MM.1S (cell line): ENCODE data around the gene GLYATL3.

Experiments
- DNase-seq: peaks from one replicate; pipeline ENCODE4 v3.0.0-alpha.2; 2015
- H2AFZ ChIP-seq: fragments of 300-600 bp; sonication (generic); 2 replicates; pipeline ENCODE4 v1.6.0; 2016; ENCODE audit warnings: antibody characterized with exemption, low read length
- H3F3A ChIP-seq: fragments of 300-600 bp; sonication (generic); 2 replicates; pipeline ENCODE4 v1.6.1; 2016; ENCODE audit warnings: mild to moderate bottlenecking, antibody characterized with exemption, low read length, moderate library complexity, mixed read lengths; ENCODE audit not compliant: insufficient read depth
- H3K27ac ChIP-seq: fragments of 300-600 bp; sonication (generic); 2 replicates; pipeline ENCODE4 v1.5.1; 2016; ENCODE audit warnings: mild to moderate bottlenecking, low read length
- H3K27me3 ChIP-seq: fragments of 300-600 bp; sonication (generic); replicated peaks from 2 replicates; pipeline ENCODE4 v1.6.0; 2016; ENCODE audit warnings: low read length; ENCODE audit not compliant: insufficient read depth
- H3K36me3 ChIP-seq: fragments of 300-600 bp; sonication (generic); replicated peaks from 2 replicates; pipeline ENCODE4 v1.6.1; 2016; ENCODE audit warnings: mild to moderate bottlenecking, low read length, mixed read lengths; ENCODE audit not compliant: insufficient read depth
- H3K4me1 ChIP-seq: fragments of 300-600 bp; sonication (generic); 2 replicates; pipeline ENCODE4 v1.6.1; 2016; ENCODE audit warnings: low read length, mixed read lengths
- H3K4me2 ChIP-seq: fragments of 300-600 bp; sonication (generic); 2 replicates; pipeline ENCODE4 v1.6.0; 2016; ENCODE audit warnings: low read depth, low read length
- H3K4me3 ChIP-seq: fragments of 300-600 bp; sonication (generic); 2 replicates; pipeline ENCODE4 v1.5.1; 2016; ENCODE audit warnings: low read length, mixed read lengths
- H3K79me2 ChIP-seq: fragments of 300-600 bp; sonication (generic); 2 replicates; pipeline ENCODE4 v1.6.1; 2016; ENCODE audit warnings: mixed run types, low read length, mixed read lengths
- H3K9ac ChIP-seq: fragments of 300-600 bp; sonication (generic); 2 replicates; pipeline ENCODE4 v1.6.1; 2016; ENCODE audit warnings: low read length, mixed read lengths
- H3K9me2 ChIP-seq: fragments of 300-600 bp; sonication (generic); replicated peaks from 2 replicates; pipeline ENCODE4 v1.6.1; 2016; ENCODE audit warnings: mild to moderate bottlenecking, low read length, mixed read lengths; ENCODE audit not compliant: insufficient read depth
- H3K9me3 ChIP-seq: fragments of 300-600 bp; sonication (generic); replicated peaks from 2 replicates; pipeline ENCODE4 v1.6.1; 2016; ENCODE audit warnings: mild to moderate bottlenecking, low read length, mixed read lengths; ENCODE audit not compliant: insufficient read depth
- H4K20me1 ChIP-seq: fragments of 300-600 bp; sonication (generic); 2 replicates; pipeline ENCODE4 v1.6.1; 2016; ENCODE audit warnings: mild to moderate bottlenecking, low read length, moderate library complexity, mixed read lengths; ENCODE audit not compliant: insufficient read depth
- EZH2 ChIP-seq: fragments of 300-600 bp; sonication (generic); optimal IDR thresholded peaks from 2 replicates; pipeline ENCODE3; 2017; ENCODE audit warnings: low read depth, mild to moderate bottlenecking, antibody characterized with exemption, low read length, mixed read lengths
- EZH2phosphoT487 ChIP-seq: fragments of 300-600 bp; sonication (generic); IDR thresholded peaks from 2 replicates; pipeline ENCODE4 v1.6.1; 2018; ENCODE audit warnings: antibody characterized with exemption, low read length
- TF ChIP-seq, protein P1 (sequence below): fragments of 300-600 bp; sonication (generic); IDR thresholded peaks from 2 replicates; pipeline ENCODE4 v1.5.1; 2016; ENCODE audit warnings: antibody characterized with exemption, low read length, mixed read lengths

The GLYATL3 gene

DNA sequence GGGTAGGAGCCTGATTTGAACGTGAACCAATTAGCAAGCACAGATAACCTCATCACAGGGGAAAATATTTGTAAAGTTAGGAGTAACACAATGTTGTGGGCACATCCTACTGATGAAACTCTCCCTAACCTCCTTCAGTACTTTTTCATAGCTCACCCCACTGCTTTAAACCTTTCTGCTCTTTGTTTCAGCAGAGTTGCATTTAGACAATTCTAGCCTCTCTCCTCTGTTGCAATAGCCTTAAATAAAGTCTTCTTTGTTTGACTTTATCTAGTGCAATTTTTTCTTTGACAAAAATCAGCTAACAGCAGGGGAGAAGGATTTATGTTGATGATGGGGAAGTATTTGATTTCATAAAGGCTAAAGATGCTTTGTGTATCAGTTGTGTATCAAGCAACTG, 64.8 kb downstream of the GLYATL3 start:
- H2AFZ ChIP-seq: no peak overlapping the region
- H3K36me3 ChIP-seq: no peaks in the 10 kb centered on the region
- H3K9me3 ChIP-seq: no peaks in the 10 kb centered on the region
- no peaks in the 10 kb centered on the region for H3K9me2 ChIP-seq
- no peak overlapping the region for H3K9ac ChIP-seq
- H3K27me3 ChIP-seq: no peaks in the 10 kb centered on the region
- H3K27ac ChIP-seq: no peak overlapping the region
- H3K4me1 ChIP-seq: no peaks in the 10 kb centered on the region
- H3K4me2 ChIP-seq: no peak overlapping the region
- DNase-seq: no peak
- TF ChIP-seq EZH2 (no peak), EZH2phosphoT487 (no peak)
- TF ChIP-seq, protein P1, sequence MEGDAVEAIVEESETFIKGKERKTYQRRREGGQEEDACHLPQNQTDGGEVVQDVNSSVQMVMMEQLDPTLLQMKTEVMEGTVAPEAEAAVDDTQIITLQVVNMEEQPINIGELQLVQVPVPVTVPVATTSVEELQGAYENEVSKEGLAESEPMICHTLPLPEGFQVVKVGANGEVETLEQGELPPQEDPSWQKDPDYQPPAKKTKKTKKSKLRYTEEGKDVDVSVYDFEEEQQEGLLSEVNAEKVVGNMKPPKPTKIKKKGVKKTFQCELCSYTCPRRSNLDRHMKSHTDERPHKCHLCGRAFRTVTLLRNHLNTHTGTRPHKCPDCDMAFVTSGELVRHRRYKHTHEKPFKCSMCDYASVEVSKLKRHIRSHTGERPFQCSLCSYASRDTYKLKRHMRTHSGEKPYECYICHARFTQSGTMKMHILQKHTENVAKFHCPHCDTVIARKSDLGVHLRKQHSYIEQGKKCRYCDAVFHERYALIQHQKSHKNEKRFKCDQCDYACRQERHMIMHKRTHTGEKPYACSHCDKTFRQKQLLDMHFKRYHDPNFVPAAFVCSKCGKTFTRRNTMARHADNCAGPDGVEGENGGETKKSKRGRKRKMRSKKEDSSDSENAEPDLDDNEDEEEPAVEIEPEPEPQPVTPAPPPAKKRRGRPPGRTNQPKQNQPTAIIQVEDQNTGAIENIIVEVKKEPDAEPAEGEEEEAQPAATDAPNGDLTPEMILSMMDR: no peak
- no peaks in the 10 kb centered on the region for H3K79me2 ChIP-seq
- H4K20me1 ChIP-seq: no peaks in the 10 kb centered on the region
- H3K4me3 ChIP-seq: no peak overlapping the region
- H3F3A ChIP-seq: no peaks in the 10 kb centered on the region

DNA sequence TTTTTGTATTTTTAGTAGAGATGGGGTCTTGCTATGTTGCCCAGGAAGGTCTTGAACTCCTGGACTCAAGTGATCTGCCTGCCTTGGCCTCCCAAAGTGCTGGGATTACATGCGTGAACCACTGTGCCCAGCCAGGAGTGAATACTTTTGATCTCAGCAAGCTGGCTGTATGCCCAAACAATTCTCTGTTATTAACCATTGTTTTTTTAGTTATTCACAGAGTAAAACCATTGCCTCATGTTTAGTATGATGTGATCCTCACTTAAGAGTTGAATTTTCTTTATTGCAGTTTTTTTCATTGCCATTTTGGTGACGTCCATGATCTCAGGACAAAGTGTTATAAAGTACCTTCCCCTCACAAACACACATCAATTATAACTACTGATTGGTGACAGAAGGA, 65.5 kb downstream of the GLYATL3 start:
- no peak overlapping the region for H3K27ac ChIP-seq
- TF ChIP-seq EZH2phosphoT487 (no peak), EZH2 (no peak)
- TF ChIP-seq, protein P1: no peak
- no peaks in the 10 kb centered on the region for H3K27me3 ChIP-seq

DNA sequence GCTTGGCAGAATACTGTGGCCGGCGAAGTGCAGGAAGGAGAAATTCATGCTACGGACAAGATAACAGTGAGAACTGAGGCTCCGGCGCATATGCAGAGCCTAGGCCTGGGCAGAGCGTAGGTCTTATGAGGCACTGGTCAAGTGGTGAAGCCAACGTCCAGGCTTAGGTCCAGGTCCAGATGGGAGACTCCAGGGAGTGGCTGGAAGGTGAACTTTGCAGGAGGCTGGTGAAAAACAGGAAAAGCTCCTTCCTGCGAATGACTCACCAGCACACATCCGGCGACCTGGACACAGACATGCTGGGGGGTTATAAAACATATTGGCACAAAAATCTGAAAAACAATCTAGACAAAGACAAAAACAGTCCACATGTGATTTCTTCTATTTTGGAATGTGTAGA, 66.1 kb downstream of the GLYATL3 start:
- Histone ChIP-seq H3K9me3 (no peaks in the 10 kb centered on the region), H3F3A (no peaks in the 10 kb centered on the region), H3K79me2 (no peaks in the 10 kb centered on the region), H3K9ac (no peak overlapping the region), H3K27me3 (no peaks in the 10 kb centered on the region), H3K9me2 (no peaks in the 10 kb centered on the region), H2AFZ (no peak overlapping the region), H3K4me2 (no peak overlapping the region), H3K36me3 (no peaks in the 10 kb centered on the region), H3K4me3 (no peak overlapping the region), H4K20me1 (no peaks in the 10 kb centered on the region), H3K27ac (no peak overlapping the region), H3K4me1 (no peaks in the 10 kb centered on the region)
- TF ChIP-seq, protein P1: no peak
- TF ChIP-seq EZH2phosphoT487: no peak
- TF ChIP-seq EZH2: no peak
- no peak for DNase-seq

More for the DNA sequence above, 65.5 kb downstream of the GLYATL3 start:
- H3K9me3 ChIP-seq: no peaks in the 10 kb centered on the region
- H3F3A ChIP-seq: no peaks in the 10 kb centered on the region
- H3K4me2 ChIP-seq: no peak overlapping the region
- H3K4me3 ChIP-seq: no peak overlapping the region
- no peaks in the 10 kb centered on the region for H4K20me1 ChIP-seq
- H3K9ac ChIP-seq: no peak overlapping the region
- no peaks in the 10 kb centered on the region for H3K4me1 ChIP-seq
- H3K9me2 ChIP-seq: no peaks in the 10 kb centered on the region
- H2AFZ ChIP-seq: no peak overlapping the region
- no peaks in the 10 kb centered on the region for H3K79me2 ChIP-seq
- H3K36me3 ChIP-seq: no peaks in the 10 kb centered on the region
- DNase-seq: no peak
